SW480 (cell line): Measurements from ENCODE around the gene ERBB3.

Experiments used
- DNase-seq: peaks from one replicate; pipeline ENCODE4 v3.0.0-alpha.2; 2016; ENCODE audit warnings: low spot score

The ERBB3 gene

GRCh38 chr12:56080556-56081138 lies 682 bp downstream of the ERBB3 start:
- peak; percentile 66 for DNase-seq

GRCh38 chr12:56081393-56082347 lies 1.7 kb downstream of the ERBB3 start:
- peak; percentile 44 for DNase-seq

GRCh38 chr12:56082382-56082781 lies 2.4 kb downstream of the ERBB3 start:
- DNase-seq: no peak

GRCh38 chr12:56082967-56083366 lies 3.0 kb downstream of the ERBB3 start:
- DNase-seq: no peak

GRCh38 chr12:56084958-56085543 lies 5.1 kb downstream of the ERBB3 start:
- DNase-seq: no peak

- no peak for DNase-seq
These were observed 6.1 kb downstream of the ERBB3 start for GRCh38 chr12:56086096-56086495.

GRCh38 chr12:56086608-56087007 lies 6.6 kb downstream of the ERBB3 start:
- no peak for DNase-seq

- DNase-seq: no peak
These were observed 7.3 kb downstream of the ERBB3 start for GRCh38 chr12:56087220-56087619.

- no peak for DNase-seq
These were observed 17.8 kb downstream of the ERBB3 start for GRCh38 chr12:56097738-56098137.

GRCh38 chr12:56098592-56098991 lies 18.6 kb downstream of the ERBB3 start:
- DNase-seq: no peak

- DNase-seq: no peak
These were observed 19.8 kb downstream of the ERBB3 start for GRCh38 chr12:56099787-56100186.

- DNase-seq: no peak
These were observed 21.1 kb downstream of the ERBB3 start for GRCh38 chr12:56101045-56101444.

- no peak for DNase-seq
These were observed 22.7 kb downstream of the ERBB3 start for GRCh38 chr12:56102683-56103065.

GRCh38 chr12:56103066-56103711 lies 23.2 kb downstream of the ERBB3 start:
- no peak for DNase-seq

- DNase-seq: no peak
These were observed 23.8 kb downstream of the ERBB3 start for GRCh38 chr12:56103823-56104108.

- peak; percentile 99 for DNase-seq
These were observed 24.3 kb downstream of the ERBB3 start, which contains the start of gene PA2G4 for GRCh38 chr12:56104109-56104814. TSS of gene PA2G4 (plus strand) at chr12:56104559. CDS start at chr12:56104738, 179 bp downstream.

GRCh38 chr12:56104815-56105608 lies 25.0 kb downstream of the ERBB3 start:
- DNase-seq: peak; percentile 22

- DNase-seq: no peak
These were observed 25.6 kb downstream of the ERBB3 start for GRCh38 chr12:56105609-56105902.

GRCh38 chr12:56107242-56107641 lies 27.3 kb downstream of the ERBB3 start:
- DNase-seq: no peak

GRCh38 chr12:56110571-56110970 lies 30.6 kb downstream of the ERBB3 start:
- no peak for DNase-seq

GRCh38 chr12:56114084-56114483 lies 34.1 kb downstream of the ERBB3 start:
- DNase-seq: no peak
